ENCODE results near the gene CADM2.

- TF ChIP-seq, protein P1, sequence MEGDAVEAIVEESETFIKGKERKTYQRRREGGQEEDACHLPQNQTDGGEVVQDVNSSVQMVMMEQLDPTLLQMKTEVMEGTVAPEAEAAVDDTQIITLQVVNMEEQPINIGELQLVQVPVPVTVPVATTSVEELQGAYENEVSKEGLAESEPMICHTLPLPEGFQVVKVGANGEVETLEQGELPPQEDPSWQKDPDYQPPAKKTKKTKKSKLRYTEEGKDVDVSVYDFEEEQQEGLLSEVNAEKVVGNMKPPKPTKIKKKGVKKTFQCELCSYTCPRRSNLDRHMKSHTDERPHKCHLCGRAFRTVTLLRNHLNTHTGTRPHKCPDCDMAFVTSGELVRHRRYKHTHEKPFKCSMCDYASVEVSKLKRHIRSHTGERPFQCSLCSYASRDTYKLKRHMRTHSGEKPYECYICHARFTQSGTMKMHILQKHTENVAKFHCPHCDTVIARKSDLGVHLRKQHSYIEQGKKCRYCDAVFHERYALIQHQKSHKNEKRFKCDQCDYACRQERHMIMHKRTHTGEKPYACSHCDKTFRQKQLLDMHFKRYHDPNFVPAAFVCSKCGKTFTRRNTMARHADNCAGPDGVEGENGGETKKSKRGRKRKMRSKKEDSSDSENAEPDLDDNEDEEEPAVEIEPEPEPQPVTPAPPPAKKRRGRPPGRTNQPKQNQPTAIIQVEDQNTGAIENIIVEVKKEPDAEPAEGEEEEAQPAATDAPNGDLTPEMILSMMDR (IDR thresholded peaks at IDR 0.05; ENCODE audit: insufficient read depth, low read depth, low read length), result no peak
- TF ChIP-seq EZH2 (IDR thresholded peaks at IDR 0.05; ENCODE audit: insufficient read depth, low read length), result no peak
Observed at GRCh38 chr3:85041562-85042055, 82.8 kb downstream of the CADM2 start.
